H1 (cell line): ENCODE data around the gene B3GLCT. TPM values are rescaled to one million over a fixed set of nuclear protein-coding genes. Genes with fewer than 3 reads are reported as not detected.

ENCODE experiments used
- CBX8 ChIP-seq: fragments of 300-800, 300-1000 bp; sonication (generic); IDR thresholded peaks from 2 replicates; pipeline ENCODE4 v1.7.1; 2016; ENCODE audit warnings: low read depth, low read length, borderline replicate concordance
- MAFK ChIP-seq: IDR thresholded peaks from 2 replicates; pipeline ENCODE4 v1.6.1; 2012; ENCODE audit warnings: low read depth, mild to moderate bottlenecking, improper control_type of control experiment, low read length
- RNF2 ChIP-seq: fragments of 200-900, 300-1000 bp; sonication (generic); IDR thresholded peaks from 2 replicates; pipeline ENCODE4 v1.7.1; 2016; ENCODE audit warnings: borderline replicate concordance, low read depth, mild to moderate bottlenecking, antibody characterized with exemption, low read length; ENCODE audit not compliant: poor library complexity, severe bottlenecking; ENCODE audit errors: missing control alignments
- SUZ12 ChIP-seq: fragments of 200-600 bp; sonication (generic); IDR thresholded peaks from 2 replicates; pipeline ENCODE4 v1.6.1; 2012; ENCODE audit warnings: mild to moderate bottlenecking, inconsistent platforms, low read length, moderate library complexity, mixed read lengths
- polyA plus RNA-seq, 7 experiments: library from polyadenylated mRNA; depleted of rRNA in 3 of 7; stranded (reverse) in 5 of 7; unstranded in 2 of 7; fragments of >200 nt in 5 of 7; fragments of 200-250 nt in 2 of 7; gene quantifications; 1 replicate in 5 of 7; 2 replicates in 1 of 7; 4 replicates in 1 of 7; pipeline versions ENCODE4 v1.2.1 to v1.2.3, GENCODE V29; 2011 to 2013; ENCODE audit warnings: missing spikeins in 2 of 7, mixed read lengths in 2 of 7
- total RNA-seq: library from RNA; stranded (reverse); fragmentation: NEBNext Ultra II Directional; extraction: Animal tissue kit (Norgen Biotek cat#: 25700); gene quantifications from 2 replicates; pipeline ENCODE4 v1.2.1, GENCODE V29; 2021
- TF ChIP-seq, protein P1 (sequence below), 3 experiments: IDR thresholded peaks; 1 replicate in 2 of 3; 2 replicates in 1 of 3; pipeline versions ENCODE4 v1.5.1 to v1.6.1; 2011; ENCODE audit warnings: low read length in 3 of 3, mild to moderate bottlenecking in 3 of 3, inconsistent platforms in 2 of 3, low read depth in 1 of 3, moderate library complexity in 1 of 3; ENCODE audit not compliant: insufficient read depth in 1 of 3; ENCODE audit errors: control extremely low read depth in 1 of 3

The B3GLCT gene
- total and polyA plus RNA-seq, 2 of the 8 experiments (the other 6 are each of a cell fraction or from before 2014, with no cell fraction given): 1.5 to 4.1 TPM

DNA sequence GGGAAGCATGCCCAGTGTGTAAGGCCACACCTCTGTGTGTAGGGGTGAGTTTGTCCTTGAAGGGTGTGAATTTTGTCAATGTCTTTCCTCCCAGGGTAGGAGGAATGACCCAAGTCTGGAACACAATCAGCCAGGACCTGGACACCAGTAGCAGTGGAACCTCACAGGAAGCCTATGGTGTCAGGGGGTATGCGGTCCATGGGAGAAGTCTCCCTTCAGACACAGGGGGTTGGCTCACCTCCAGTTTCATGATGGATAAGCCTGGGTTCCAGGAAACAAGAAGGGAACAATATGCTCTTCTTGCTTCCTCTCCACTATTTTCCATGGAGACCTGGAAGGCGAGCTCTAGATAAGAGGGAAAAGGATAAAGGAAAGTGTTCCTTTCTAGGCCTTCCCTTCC, 23.9 kb downstream of the B3GLCT start (continued):
- TF ChIP-seq, protein P1, sequence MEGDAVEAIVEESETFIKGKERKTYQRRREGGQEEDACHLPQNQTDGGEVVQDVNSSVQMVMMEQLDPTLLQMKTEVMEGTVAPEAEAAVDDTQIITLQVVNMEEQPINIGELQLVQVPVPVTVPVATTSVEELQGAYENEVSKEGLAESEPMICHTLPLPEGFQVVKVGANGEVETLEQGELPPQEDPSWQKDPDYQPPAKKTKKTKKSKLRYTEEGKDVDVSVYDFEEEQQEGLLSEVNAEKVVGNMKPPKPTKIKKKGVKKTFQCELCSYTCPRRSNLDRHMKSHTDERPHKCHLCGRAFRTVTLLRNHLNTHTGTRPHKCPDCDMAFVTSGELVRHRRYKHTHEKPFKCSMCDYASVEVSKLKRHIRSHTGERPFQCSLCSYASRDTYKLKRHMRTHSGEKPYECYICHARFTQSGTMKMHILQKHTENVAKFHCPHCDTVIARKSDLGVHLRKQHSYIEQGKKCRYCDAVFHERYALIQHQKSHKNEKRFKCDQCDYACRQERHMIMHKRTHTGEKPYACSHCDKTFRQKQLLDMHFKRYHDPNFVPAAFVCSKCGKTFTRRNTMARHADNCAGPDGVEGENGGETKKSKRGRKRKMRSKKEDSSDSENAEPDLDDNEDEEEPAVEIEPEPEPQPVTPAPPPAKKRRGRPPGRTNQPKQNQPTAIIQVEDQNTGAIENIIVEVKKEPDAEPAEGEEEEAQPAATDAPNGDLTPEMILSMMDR (IDR thresholded peaks at IDR 0.05; ENCODE audit: control extremely low read depth in 1 of 3, insufficient read depth in 1 of 3, low read depth in 1 of 3, low read length in 3 of 3): no peak
- TF ChIP-seq MAFK: no peak
- TF ChIP-seq RNF2: no peak
- TF ChIP-seq SUZ12: no peak
- no peak for TF ChIP-seq CBX8
- TF ChIP-seq, all 59 proteins: peak for 0
